HCT116 (cell line): ENCODE results near the gene SERPING1. TPM values are rescaled to one million over a fixed set of nuclear protein-coding genes. Genes with fewer than 3 reads are reported as not detected.

Source experiments
- ATAC-seq: fragments of 200-7000 bp; cut with Tn5 transposase; 2 replicates; pipeline ENCODE4 v1.9.1; 2020; ENCODE audit warnings: mild to moderate bottlenecking, moderate library complexity
- BruUV-seq: library from RNA; stranded (reverse); fragments of 400-500 nt; replicated peaks from 2 replicates; lab custom pipeline; 2021; lab: Mats Ljungman, UMichigan
- CTCF ChIA-PET: fragments of 300-600 bp; sonication (Branson Sonifier 250); formaldehyde crosslinking; loops from one replicate; lab custom pipeline; 2021; ENCODE audit warnings: antibody characterized with exemption; lab: Charles Lee
- POLR2A ChIA-PET: fragments of 300-600, 350-600 bp; sonication (Branson Sonifier 250); formaldehyde crosslinking; loops from one replicate; lab custom pipeline; 2021; ENCODE audit warnings: antibody characterized with exemption; lab: Charles Lee
- RAD21 ChIA-PET, 2 experiments: fragments of 300-600 bp; sonication (Branson Sonifier 250); formaldehyde crosslinking; loops; one replicate each; lab custom pipeline; 2023; ENCODE audit warnings: low total read pairs in 2 of 2; ENCODE audit not compliant: uncharacterized antibody in 2 of 2, unreplicated experiment in 2 of 2, low non-redundant PET in 1 of 2; lab: Charles Lee
- DNase-seq: peaks from one replicate; pipeline ENCODE4 v3.0.0-alpha.2; 2010; ENCODE audit warnings: low read depth, low spot score
- H2AFZ ChIP-seq: fragments of 200-600 bp; shearing (Covaris generic), sonication (generic); 2 replicates; pipeline ENCODE4 v1.6.1; 2017; ENCODE audit warnings: low read depth, mixed run types, mixed read lengths, antibody characterized with exemption, low read length; ENCODE audit not compliant: poor library complexity, severe bottlenecking
- H3K27ac ChIP-seq: 2 replicates; pipeline ENCODE4 v1.5.1; 2012; ENCODE audit warnings: low read depth, low read length
- H3K27me3 ChIP-seq: fragments of 200-600 bp; sonication (generic); 2 replicates; pipeline ENCODE4 v1.6.1; 2016; ENCODE audit warnings: mixed run types, low read length, mixed read lengths; ENCODE audit not compliant: insufficient read depth
- H3K36me3 ChIP-seq, 2 experiments: fragments of 200-500 bp in 1 of 2; fragments of 200-600 bp in 1 of 2; sonication (Bioruptor generic) in 1 of 2; sonication (generic) in 1 of 2; 2 replicates each; pipeline versions ENCODE4 v1.5.1 to v1.6.1; 2014 to 2016; ENCODE audit warnings: low read length in 2 of 2, inconsistent platforms in 1 of 2, mixed read lengths in 1 of 2, mixed run types in 1 of 2; ENCODE audit not compliant: insufficient read depth in 2 of 2, control insufficient read depth in 1 of 2
- H3K4me1 ChIP-seq, 2 experiments: fragments of 200-600 bp in 1 of 2; sonication (generic) in 1 of 2; 2 replicates each; pipeline versions ENCODE4 v1.5.1 to v1.6.1; 2012 to 2017; ENCODE audit warnings: low read length in 2 of 2, inconsistent platforms in 1 of 2, mild to moderate bottlenecking in 1 of 2, mixed read lengths in 1 of 2, mixed run types in 1 of 2, moderate library complexity in 1 of 2; ENCODE audit not compliant: insufficient read depth in 2 of 2, control insufficient read depth in 1 of 2
- H3K4me2 ChIP-seq: fragments of 200-600 bp; sonication (generic); 2 replicates; pipeline ENCODE4 v1.6.1; 2017; ENCODE audit warnings: mixed run types, low read length, mixed read lengths
- H3K4me3 ChIP-seq, 2 experiments: fragments of 200-600 bp in 1 of 2; sonication (generic) in 1 of 2; replicated peaks in 1 of 2; 2 replicates each; pipeline ENCODE4 v1.5.1; 2011 to 2016; ENCODE audit warnings: low read length in 2 of 2, control low read depth in 1 of 2, low read depth in 1 of 2, mild to moderate bottlenecking in 1 of 2, mixed read lengths in 1 of 2, mixed run types in 1 of 2
- H3K79me2 ChIP-seq: fragments of 200-600 bp; sonication (generic); 2 replicates; pipeline ENCODE4 v1.6.1; 2017; ENCODE audit warnings: mild to moderate bottlenecking, mixed run types, low read length, moderate library complexity, mixed read lengths; ENCODE audit not compliant: insufficient read depth
- H3K9ac ChIP-seq: fragments of 200-600 bp; sonication (generic); 2 replicates; pipeline ENCODE4 v1.6.1; 2016; ENCODE audit warnings: low read length, mixed read lengths
- H3K9me2 ChIP-seq: fragments of 200-600 bp; sonication (generic), shearing (Covaris generic); 2 replicates; pipeline ENCODE4 v1.6.1; 2017; ENCODE audit warnings: mixed run types, mild to moderate bottlenecking, moderate library complexity; ENCODE audit not compliant: insufficient read depth
- H3K9me3 ChIP-seq, 2 experiments: fragments of 200-500 bp in 1 of 2; fragments of 200-600 bp in 1 of 2; sonication (Bioruptor generic) in 1 of 2; sonication (generic) in 1 of 2; 2 replicates each; pipeline ENCODE4 v1.6.1; 2014 to 2017; ENCODE audit warnings: low read length in 2 of 2, mixed read lengths in 2 of 2, inconsistent platforms in 1 of 2, low read depth in 1 of 2, mild to moderate bottlenecking in 1 of 2, mixed run types in 1 of 2, moderate library complexity in 1 of 2; ENCODE audit not compliant: control insufficient read depth in 1 of 2, insufficient read depth in 1 of 2
- H4K20me1 ChIP-seq: fragments of 200-600 bp; sonication (generic), shearing (Covaris generic); 2 replicates; pipeline ENCODE4 v1.6.1; 2017; ENCODE audit warnings: mixed run types, mild to moderate bottlenecking, moderate library complexity; ENCODE audit not compliant: insufficient read depth
- CBX3 ChIP-seq: IDR thresholded peaks from 2 replicates; pipeline ENCODE4 v1.6.1; 2012; ENCODE audit warnings: low read depth
- FOSL1 ChIP-seq: IDR thresholded peaks from 2 replicates; pipeline ENCODE4 v1.6.1; 2012; ENCODE audit warnings: low read depth
- POLR2A ChIP-seq: IDR thresholded peaks from 2 replicates; pipeline ENCODE4 v1.7.0; 2011; ENCODE audit warnings: borderline replicate concordance; ENCODE audit not compliant: insufficient read depth, insufficient read length; ENCODE audit errors: extremely low read depth
- POLR2AphosphoS5 ChIP-seq: IDR thresholded peaks from 2 replicates; pipeline ENCODE4 v1.6.1; 2011; ENCODE audit warnings: mild to moderate bottlenecking, low read depth, low read length, moderate library complexity
- SP1 ChIP-seq: IDR thresholded peaks from 2 replicates; pipeline ENCODE4 v1.6.1; 2012; ENCODE audit warnings: low read depth
- YY1 ChIP-seq: IDR thresholded peaks from 2 replicates; pipeline ENCODE4 v1.6.1; 2011; ENCODE audit warnings: low read length, low read depth, moderate library complexity, mild to moderate bottlenecking; ENCODE audit not compliant: insufficient replicate concordance; ENCODE audit errors: extremely low read depth
- intact Hi-C: fragments of 100-400 bp; cut with micrococcal nuclease; formaldehyde crosslinking; loops from 2 replicates; pipeline ENCODE4 v1.10.0; 2022
- total RNA-seq: library from RNA; stranded (reverse); gene quantifications from one replicate; pipeline ENCODE4 v1.2.1, GENCODE V29; 2021; ENCODE audit not compliant: unreplicated experiment
- TF ChIP-seq, protein P1 (sequence below): IDR thresholded peaks from 2 replicates; pipeline ENCODE4 v1.6.1; 2012; ENCODE audit warnings: low read depth
- TF ChIP-seq, protein P2 (sequence below): IDR thresholded peaks from 2 replicates; pipeline ENCODE4 v1.6.1; 2012
- TF ChIP-seq, protein P3 (sequence below): IDR thresholded peaks from 2 replicates; pipeline ENCODE4 v1.6.1; 2011; ENCODE audit warnings: mild to moderate bottlenecking, low read length, moderate library complexity; ENCODE audit not compliant: insufficient replicate concordance; ENCODE audit errors: extremely low read depth
- TF ChIP-seq, protein P4 (sequence below): IDR thresholded peaks from 2 replicates; pipeline ENCODE4 v1.6.1; 2012
- TF ChIP-seq, protein P5 (sequence below), 3 experiments: fragments of 200-600 bp in 1 of 3; sonication (generic) in 1 of 3; IDR thresholded peaks in 2 of 3; conservative IDR thresholded peaks in 1 of 3; 2 replicates each; pipeline ENCODE4 v1.5.1; 2012 to 2017; ENCODE audit warnings: low read depth in 2 of 3, low read length in 2 of 3, antibody characterized with exemption in 1 of 3, borderline replicate concordance in 1 of 3, control low read depth in 1 of 3, mild to moderate bottlenecking in 1 of 3, mixed read lengths in 1 of 3, mixed run types in 1 of 3, moderate library complexity in 1 of 3; ENCODE audit not compliant: insufficient read depth in 1 of 3

Gene SERPING1
- total RNA-seq, 1 experiment from 2014 or later, result 3.4 TPM

DNA sequence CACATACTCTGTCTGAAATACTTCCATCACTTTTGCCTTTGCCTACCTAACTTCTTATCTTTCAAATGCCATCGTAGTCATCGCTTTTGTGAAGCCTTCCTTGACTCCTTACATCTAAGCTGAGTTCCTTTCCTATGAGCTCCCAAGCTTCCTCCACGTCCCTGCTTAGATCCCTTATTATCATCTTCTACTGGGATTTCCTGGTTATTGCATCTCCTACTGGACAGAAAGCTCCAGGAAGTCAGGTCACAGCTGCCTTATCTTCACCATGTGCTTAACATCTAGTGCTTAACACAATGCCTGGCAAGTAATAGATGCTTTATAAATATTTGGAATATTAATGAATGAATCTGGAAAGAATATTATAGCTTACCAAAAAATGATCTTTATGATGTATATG is 46.3 kb downstream of the SERPING1 start:
- DNase-seq, result no peak
- BruUV-seq, result no TSS peak

More for the DNA sequence above, 46.3 kb downstream of the SERPING1 start:
- Histone ChIP-seq H2AFZ (no peak overlapping the region), H3K27ac (no peak overlapping the region), H3K9me2 (no peaks in the 10 kb centered on the region), H3K36me3 (no peaks in the 10 kb centered on the region), H3K27me3 (peaks cover 8% of the 10 kb centered on the region; the same call in 1 of the 2 replicates), H4K20me1 (no peaks in the 10 kb centered on the region), H3K9ac (no peak overlapping the region), H3K4me1 (peaks cover 6 to 22% of the 10 kb centered on the region in 2 experiments; a peak in 3 of 4 replicates), H3K4me3 (no peak overlapping the region), H3K79me2 (peaks cover 6% of the 10 kb centered on the region), H3K9me3 (no peaks in the 10 kb centered on the region), H3K4me2 (no peak overlapping the region)
- no peak for ATAC-seq
- ChIA-PET RAD21 (interaction anchor here (0.6 to 1.4 kb wide), 4 partner anchors 76 to 298 kb away, joined by 4 to 7 read pairs (median 4); partner anchors contain the start of gene UBE2L6 (in 1 of the 2)), POLR2A (interaction anchor here (0.7 to 1.5 kb wide), 4 partner anchors 50 to 298 kb away, joined by 3 to 6 read pairs (median 4); no protein-coding TSS in a partner anchor), CTCF (interaction anchor here (0.9 to 2.9 kb wide), 14 partner anchors 11 to 298 kb away, joined by 3 to 38 read pairs (median 8); partner anchors contain the start of genes CLP1 and UBE2L6)
- intact Hi-C loops, result loop anchor here (1.0 to 10.0 kb wide), 3 partner anchors 113 to 799 kb away; no protein-coding TSS in a partner anchor
- TF ChIP-seq, protein P1, sequence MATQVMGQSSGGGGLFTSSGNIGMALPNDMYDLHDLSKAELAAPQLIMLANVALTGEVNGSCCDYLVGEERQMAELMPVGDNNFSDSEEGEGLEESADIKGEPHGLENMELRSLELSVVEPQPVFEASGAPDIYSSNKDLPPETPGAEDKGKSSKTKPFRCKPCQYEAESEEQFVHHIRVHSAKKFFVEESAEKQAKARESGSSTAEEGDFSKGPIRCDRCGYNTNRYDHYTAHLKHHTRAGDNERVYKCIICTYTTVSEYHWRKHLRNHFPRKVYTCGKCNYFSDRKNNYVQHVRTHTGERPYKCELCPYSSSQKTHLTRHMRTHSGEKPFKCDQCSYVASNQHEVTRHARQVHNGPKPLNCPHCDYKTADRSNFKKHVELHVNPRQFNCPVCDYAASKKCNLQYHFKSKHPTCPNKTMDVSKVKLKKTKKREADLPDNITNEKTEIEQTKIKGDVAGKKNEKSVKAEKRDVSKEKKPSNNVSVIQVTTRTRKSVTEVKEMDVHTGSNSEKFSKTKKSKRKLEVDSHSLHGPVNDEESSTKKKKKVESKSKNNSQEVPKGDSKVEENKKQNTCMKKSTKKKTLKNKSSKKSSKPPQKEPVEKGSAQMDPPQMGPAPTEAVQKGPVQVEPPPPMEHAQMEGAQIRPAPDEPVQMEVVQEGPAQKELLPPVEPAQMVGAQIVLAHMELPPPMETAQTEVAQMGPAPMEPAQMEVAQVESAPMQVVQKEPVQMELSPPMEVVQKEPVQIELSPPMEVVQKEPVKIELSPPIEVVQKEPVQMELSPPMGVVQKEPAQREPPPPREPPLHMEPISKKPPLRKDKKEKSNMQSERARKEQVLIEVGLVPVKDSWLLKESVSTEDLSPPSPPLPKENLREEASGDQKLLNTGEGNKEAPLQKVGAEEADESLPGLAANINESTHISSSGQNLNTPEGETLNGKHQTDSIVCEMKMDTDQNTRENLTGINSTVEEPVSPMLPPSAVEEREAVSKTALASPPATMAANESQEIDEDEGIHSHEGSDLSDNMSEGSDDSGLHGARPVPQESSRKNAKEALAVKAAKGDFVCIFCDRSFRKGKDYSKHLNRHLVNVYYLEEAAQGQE, result no peak
- TF ChIP-seq, protein P2, sequence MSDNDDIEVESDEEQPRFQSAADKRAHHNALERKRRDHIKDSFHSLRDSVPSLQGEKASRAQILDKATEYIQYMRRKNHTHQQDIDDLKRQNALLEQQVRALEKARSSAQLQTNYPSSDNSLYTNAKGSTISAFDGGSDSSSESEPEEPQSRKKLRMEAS, result 0 out of 2 replicates have a peak, but pooled peaks have one; percentile 27
- TF ChIP-seq, protein P3, sequence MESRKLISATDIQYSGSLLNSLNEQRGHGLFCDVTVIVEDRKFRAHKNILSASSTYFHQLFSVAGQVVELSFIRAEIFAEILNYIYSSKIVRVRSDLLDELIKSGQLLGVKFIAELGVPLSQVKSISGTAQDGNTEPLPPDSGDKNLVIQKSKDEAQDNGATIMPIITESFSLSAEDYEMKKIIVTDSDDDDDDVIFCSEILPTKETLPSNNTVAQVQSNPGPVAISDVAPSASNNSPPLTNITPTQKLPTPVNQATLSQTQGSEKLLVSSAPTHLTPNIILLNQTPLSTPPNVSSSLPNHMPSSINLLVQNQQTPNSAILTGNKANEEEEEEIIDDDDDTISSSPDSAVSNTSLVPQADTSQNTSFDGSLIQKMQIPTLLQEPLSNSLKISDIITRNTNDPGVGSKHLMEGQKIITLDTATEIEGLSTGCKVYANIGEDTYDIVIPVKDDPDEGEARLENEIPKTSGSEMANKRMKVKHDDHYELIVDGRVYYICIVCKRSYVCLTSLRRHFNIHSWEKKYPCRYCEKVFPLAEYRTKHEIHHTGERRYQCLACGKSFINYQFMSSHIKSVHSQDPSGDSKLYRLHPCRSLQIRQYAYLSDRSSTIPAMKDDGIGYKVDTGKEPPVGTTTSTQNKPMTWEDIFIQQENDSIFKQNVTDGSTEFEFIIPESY, result no peak
- TF ChIP-seq POLR2AphosphoS5 (no peak), FOSL1 (no peak), CBX3 (no peak), SP1 (no peak), POLR2A (no peak), YY1 (no peak)
- TF ChIP-seq, protein P4, sequence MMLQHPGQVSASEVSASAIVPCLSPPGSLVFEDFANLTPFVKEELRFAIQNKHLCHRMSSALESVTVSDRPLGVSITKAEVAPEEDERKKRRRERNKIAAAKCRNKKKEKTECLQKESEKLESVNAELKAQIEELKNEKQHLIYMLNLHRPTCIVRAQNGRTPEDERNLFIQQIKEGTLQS, result no peak
- TF ChIP-seq, protein P5, sequence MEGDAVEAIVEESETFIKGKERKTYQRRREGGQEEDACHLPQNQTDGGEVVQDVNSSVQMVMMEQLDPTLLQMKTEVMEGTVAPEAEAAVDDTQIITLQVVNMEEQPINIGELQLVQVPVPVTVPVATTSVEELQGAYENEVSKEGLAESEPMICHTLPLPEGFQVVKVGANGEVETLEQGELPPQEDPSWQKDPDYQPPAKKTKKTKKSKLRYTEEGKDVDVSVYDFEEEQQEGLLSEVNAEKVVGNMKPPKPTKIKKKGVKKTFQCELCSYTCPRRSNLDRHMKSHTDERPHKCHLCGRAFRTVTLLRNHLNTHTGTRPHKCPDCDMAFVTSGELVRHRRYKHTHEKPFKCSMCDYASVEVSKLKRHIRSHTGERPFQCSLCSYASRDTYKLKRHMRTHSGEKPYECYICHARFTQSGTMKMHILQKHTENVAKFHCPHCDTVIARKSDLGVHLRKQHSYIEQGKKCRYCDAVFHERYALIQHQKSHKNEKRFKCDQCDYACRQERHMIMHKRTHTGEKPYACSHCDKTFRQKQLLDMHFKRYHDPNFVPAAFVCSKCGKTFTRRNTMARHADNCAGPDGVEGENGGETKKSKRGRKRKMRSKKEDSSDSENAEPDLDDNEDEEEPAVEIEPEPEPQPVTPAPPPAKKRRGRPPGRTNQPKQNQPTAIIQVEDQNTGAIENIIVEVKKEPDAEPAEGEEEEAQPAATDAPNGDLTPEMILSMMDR (IDR thresholded peaks at IDR 0.05 in 2 of 3, conservative IDR thresholded peaks at IDR 0.05 in 1 of 3; ENCODE audit: borderline replicate concordance in 1 of 3, insufficient read depth in 1 of 3, low read depth in 2 of 3, low read length in 2 of 3), result peak in 2 of 3 experiments; percentile 11 to 26; a peak in 2 of 6 replicates
